Peyer's patch (tissue), 4 donors: Measurements from ENCODE around the gene NLRP12.

Source experiments
- POLR2A ChIP-seq, 2 donors: fragments of 450-650 bp; IDR thresholded peaks; one replicate each; pipeline ENCODE4 v1.5.1; 2017; ENCODE audit warnings: antibody characterized with exemption in 2 of 2, mild to moderate bottlenecking in 2 of 2, moderate library complexity in 2 of 2
- TF ChIP-seq, protein P1 (sequence below), 6 experiments: fragments of 450-650 bp in 4 of 6; fragments of 200-600 bp in 2 of 6; sonication (generic) in 1 of 6; IDR thresholded peaks; one replicate each; pipeline ENCODE4 v1.5.1; 2017 to 2019; ENCODE audit warnings: antibody characterized with exemption in 6 of 6, mild to moderate bottlenecking in 3 of 6, moderate library complexity in 1 of 6

DNA sequence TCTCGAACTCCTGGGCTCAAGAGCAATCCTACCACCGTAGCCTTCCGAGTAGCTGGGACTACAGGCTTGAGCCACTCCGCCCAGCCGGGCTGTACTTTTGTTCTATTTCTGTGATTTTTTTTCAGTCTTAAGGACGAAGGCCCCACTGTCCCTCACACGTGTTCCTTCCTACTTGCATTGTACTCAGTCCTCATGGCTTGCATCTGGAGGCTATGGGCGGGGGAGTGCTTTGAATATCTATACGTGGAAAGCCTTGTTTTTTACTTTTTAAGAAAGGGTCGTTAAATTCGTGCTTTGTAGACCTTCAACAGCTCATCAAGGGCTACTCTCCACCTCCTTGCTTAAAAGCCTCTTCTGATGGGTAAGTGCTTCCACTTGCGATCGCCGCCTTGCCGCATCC, 36.8 kb downstream of the NLRP12 start:
- TF ChIP-seq, protein P1, sequence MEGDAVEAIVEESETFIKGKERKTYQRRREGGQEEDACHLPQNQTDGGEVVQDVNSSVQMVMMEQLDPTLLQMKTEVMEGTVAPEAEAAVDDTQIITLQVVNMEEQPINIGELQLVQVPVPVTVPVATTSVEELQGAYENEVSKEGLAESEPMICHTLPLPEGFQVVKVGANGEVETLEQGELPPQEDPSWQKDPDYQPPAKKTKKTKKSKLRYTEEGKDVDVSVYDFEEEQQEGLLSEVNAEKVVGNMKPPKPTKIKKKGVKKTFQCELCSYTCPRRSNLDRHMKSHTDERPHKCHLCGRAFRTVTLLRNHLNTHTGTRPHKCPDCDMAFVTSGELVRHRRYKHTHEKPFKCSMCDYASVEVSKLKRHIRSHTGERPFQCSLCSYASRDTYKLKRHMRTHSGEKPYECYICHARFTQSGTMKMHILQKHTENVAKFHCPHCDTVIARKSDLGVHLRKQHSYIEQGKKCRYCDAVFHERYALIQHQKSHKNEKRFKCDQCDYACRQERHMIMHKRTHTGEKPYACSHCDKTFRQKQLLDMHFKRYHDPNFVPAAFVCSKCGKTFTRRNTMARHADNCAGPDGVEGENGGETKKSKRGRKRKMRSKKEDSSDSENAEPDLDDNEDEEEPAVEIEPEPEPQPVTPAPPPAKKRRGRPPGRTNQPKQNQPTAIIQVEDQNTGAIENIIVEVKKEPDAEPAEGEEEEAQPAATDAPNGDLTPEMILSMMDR (IDR thresholded peaks at IDR 0.05) = no peak
- no peak for TF ChIP-seq POLR2A (IDR thresholded peaks at IDR 0.05)
